ENCODE data around the gene LIMCH1. TPM values are rescaled to one million over a fixed set of nuclear protein-coding genes. Genes with fewer than 3 reads are reported as not detected.
A peak's percentile ranks its signal among the peaks of the same experiment; 100 is the strongest.
"Not testable (repeated sequence)": the region's sequence is repeated elsewhere in the genome, so short reads cannot be mapped to it uniquely, and the experiment has no call there.

Gene LIMCH1
- polyA plus RNA-seq, 3 donors: 93.9 to 111 (median 101) TPM

DNA sequence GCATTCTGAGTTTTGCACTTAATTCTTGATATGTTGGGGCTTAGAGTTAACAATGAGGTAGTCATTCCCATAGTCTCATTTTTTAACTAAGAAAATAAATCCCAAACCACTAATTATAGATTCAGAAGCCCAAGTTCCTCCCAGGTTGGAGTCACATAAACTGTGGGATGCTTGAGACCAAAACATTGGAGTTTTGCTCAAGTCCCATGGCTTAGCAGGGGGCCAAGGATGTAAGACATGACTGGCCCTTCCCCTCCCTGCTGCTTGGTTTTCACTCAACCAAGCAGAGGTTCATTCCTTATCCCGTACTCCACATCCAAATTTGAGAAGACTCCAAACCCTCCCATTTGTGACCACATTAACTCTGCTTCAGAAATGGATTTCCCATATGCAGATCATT is 101.3 kb downstream of the LIMCH1 start:
- no peak for DNase-seq

DNA sequence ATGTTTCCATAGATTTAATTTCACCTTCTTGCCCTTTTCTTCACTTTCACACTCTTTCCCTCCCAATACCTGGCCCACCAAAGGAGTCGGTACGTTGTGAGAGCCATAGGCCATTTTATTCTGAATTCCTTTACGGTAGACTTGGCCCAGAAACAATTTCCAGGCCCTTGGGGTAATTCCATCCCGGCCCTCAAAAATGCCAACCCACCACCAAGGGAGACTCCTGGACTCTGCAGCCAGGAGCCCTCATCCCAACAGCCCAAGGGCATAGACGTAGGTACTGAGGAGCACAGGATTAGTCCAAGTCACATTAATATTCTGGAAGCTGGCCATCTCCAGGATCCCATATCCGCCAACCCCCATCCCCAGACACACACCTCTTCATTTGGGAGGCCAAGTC is 102.9 kb downstream of the LIMCH1 start:
- DNase-seq: no peak

DNA sequence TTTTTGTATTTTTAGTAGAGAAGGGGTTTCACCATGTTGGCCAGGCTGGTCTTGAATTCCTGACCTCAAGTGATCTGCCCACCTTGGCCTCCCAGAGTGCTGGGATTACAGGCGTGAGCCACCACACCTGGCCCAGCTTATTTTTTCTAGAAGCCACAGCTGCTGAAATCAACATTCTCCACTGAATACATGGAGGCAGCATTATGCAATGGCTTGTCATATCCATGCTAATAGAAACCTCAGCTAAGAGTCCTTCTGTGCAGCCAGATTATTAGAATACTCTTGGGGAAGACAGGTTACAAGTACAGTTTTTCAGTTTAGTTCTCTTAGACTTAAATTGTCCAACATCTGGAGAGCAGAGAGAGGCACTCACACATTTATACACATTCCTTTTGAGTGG is 104.8 kb downstream of the LIMCH1 start:
- not testable (repeated sequence) for DNase-seq

DNA sequence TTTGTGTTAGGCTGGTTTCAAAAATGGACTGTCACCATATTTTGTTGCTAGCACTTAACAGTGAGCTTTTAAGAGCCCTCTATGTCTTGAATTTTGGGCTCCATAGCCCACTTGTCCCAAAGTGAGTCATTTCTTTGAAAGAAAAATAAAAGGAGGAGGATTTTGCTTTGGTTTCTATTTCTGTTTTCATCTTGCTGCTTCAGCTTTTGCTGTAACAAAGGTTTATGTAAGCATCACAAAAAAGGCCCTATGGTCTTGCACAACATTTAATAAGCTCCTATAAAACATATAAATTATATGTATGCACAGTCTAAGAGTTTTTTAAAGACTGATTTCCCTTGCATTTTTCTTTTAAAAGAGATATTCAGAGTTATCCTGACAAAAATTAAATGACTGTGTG is 105.4 kb downstream of the LIMCH1 start:
- no peak for DNase-seq

DNA sequence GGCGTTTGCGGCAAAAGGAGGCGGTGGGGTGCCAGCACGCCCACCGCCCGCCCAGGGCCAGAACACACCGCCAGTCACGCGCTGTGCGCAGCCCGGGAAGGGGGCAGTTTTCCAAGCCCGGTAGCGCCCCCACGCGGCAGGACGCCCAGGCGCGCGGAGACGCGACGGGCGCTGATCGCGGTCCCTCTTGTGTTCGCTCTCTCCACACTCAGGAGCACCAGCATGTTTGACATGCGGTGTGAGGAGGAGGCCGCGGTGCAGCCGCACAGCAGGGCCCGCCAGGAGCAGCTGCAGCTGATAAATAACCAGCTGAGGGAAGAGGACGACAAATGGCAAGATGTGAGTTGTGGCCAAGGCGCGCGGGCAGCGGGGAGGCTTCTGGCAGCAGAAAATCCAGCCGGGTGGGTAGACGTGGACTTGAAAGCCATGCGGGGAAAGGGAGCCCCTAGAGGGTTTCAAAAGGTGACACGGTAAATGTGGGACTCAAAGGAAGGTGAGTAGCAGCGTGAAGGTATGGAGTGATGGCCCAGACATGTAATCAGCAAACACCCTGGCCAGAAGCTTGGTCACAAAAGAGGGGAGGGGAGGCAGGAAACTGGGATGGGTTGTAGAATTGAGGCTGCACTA is 106.4 kb downstream of the LIMCH1 start:
- DNase-seq: peak; percentile 75

DNA sequence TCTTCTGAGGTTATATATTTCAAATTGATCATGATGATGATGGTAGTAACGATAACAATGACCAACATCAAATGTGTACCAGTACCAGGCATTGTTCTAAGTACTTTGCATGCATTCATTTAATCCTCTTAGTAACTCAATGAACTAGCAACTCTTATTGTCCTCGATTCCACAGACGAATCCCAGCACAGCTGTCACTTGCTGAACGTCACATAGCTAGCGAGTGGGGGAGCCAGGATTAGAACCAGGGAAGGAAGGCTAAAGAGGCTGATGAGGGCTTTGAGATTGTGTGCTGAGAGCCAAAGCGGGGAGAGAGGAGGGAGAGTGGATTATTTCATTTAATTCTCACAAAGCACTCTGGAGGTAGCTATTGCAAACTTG is 106.9 kb downstream of the LIMCH1 start:
- DNase-seq: no peak

DNA sequence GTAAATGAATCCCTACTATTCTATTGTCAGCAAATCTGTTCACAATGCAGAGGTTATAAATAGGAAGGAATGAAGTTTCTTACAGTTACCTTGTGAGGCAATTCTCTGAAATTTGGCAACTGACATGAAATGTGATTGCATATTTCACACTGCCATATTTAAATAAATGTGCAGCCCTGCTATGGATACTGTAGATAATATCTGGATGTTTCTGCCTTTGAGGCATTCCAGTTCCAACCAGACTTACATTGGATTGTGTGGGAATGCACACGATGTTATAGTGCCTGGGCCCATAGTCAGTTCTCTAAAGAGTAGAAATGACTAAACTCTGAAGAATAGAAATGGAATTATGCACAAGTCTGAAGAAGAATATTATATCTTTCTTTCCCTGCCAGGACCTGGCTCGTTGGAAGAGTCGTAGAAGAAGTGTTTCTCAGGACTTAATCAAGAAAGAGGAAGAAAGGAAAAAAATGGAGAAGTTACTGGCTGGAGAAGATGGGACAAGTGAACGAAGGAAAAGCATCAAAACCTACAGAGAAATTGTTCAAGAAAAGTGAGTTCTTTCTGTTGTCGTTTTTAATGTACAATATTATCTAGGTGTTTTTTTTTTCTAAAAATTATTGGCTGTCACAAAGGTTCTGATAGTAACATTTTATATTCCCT is 107.9 kb downstream of the LIMCH1 start:
- DNase-seq: no peak

DNA sequence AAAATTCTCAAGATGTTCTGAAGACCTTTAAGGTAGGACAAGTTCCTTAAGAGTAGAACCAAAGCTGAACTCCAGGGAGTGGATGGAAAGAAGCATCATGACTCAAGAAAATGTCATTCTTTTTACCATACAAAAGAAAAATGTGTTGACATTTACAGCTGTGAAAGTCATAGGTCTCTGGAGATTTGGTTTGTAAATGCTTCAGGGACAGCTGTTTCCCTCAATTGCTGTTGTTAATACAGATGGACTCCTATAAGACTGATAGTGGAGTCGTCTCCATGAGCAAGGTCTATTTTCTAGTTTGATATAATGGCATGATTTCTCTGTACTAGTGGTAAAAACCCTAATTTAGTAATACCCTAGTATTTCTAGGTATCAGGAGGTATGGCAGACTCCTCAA is 108.9 kb downstream of the LIMCH1 start:
- no peak for DNase-seq

DNA sequence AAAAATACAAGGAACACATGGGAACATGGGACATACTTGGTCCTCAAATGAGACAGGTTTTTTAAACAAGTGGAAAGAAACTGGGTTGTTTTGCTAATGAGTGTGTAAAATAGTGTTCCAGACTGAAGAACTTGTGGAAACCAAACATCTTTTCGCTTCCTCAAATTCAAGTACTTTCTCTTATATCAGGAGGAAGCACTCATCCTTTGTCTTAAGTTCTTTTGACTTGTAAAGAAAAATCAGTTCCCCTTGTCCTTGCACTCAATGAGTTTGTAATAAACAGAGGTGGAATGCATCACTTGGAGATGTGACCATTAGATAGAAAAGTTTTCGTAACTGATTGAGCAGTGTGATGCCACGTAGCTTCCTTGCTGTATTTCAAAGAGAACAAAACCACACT is 109.4 kb downstream of the LIMCH1 start:
- no peak for DNase-seq

DNA sequence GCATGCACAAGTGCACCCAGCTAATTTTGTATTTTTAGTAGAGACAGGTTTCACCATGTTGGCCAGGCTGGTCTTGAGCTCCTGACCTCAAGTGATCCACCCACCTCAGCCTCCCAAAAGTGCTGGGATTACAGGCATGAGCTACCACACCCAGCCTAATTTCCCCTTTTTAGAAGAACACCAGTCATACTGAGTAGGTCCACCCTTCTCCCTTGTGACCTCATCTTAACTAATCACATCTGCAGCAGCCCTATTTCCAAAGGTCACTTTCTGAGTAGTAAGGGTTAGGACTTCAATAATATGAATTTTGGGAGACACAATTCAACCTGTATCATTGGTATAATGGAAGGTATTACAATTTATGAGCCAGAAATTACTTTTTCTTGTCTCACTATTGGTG is 113.2 kb downstream of the LIMCH1 start:
- not testable (repeated sequence) for DNase-seq

DNA sequence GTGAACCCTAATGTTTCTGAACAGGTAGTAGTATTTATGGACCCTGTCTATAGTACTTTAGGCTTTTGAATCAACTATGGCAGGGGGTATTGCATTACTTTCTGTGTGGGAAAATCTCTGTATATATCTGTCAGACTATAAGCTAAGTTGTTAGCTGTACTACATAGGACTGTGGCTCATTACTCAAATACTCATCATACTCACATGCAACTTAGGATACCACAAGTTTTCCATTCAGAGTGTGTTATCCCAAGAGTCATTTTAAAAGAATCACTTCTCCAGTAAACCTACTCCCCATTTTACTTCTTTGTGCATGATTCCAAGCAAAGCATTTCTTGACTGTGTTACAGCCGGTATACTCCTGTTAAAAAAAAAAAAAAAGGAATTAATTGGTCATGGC is 115.0 kb downstream of the LIMCH1 start:
- DNase-seq: no peak

DNA sequence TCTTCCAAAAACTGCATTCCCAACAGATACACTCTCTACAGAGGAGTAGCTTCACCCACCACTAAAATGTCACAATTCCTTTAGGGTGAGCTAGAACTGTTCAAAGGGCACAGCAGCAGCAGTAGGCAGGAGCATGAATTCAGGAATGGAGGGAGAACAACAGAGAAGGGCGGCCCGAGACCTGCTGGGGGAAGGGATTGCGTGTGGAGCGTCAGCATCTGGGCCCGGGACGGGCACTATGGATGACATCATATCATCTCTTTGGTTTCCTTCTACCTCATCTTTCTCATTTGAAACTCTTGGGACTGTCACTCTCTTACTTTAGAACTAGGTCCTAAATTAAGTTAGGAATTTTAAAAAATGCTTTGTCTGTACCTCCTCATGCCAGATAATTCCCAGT is 115.6 kb downstream of the LIMCH1 start:
- no peak for DNase-seq

DNA sequence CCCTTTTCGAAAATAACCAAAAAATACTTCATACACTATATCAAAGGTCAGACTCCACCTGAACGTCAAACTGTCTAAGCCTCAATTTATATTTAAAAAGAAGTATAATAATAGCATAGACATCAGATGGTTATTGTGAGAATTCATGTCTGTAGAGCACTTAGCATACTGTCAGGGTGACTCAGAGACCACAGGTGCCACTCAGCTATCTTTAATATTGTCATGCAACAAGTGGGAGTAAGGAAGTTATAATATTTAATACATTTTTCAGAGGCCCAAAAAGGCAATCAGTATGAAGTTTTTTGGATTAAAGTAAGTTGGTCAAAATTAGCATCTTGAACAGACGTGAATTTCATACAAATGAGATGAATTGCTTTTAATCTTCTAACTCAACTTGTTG is 117.2 kb downstream of the LIMCH1 start:
- DNase-seq: no peak

DNA sequence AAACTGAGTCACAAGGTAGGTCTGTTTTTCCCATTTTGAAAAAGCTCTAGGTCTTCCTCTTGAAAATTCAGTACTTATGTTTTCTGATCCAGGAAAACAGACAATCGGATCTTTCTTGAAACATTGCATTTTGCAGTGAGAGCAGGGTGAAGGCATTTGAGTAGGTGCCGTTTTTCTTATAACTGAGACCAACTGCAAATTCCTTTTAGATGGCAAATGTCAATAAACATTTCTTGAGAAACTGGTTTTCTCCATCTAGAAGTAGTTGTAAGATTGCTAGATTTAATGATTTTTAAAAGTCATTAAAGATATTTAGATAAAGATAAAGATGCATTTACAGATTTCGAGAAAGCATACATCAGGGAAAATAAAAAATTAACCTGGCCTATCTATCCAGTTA is 118.1 kb downstream of the LIMCH1 start:
- DNase-seq: no peak

DNA sequence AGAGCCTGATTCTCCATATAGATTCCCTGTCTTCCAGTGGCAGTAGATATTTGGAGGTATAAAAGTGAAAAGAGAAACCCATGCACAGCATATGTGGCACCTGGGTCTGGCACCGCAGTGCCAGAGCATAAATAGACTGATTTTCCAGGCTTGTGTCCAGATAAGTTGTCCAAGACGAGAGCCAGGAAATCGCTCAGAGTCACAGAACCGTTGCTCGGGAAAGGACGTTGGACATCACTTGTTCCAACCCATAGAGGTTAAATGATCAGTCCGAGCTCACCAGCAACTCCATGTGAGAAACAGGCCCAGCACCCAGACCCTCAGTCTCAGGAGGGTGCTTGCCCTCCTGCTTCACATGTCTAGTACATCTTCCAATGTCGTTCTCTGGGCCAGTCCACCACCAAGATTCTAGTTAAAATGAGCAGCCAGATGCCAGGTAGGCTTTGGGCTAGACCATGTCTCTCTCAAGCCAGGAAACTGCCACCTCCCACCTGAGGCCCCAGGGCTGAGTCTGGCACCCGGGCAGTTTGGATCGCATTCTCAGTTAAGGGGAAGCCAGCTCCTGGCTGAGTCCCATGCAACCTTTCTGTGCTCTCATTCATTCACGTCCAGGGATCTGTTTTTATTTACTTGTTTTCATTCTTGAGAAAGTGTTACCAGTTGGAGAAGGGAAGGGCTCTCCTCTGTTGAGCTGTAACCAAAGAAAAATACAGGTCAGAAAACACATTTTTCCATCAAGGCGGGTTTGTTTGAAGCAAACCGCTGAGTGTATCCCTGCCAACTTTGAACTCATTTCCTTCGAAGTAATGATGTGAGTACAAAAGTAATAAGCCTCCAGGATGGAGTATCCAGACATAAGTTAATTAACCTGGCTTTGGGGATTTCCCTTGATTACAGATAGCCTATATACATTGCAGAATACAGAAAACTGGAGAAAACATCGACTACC is 118.9 kb downstream of the LIMCH1 start:
- DNase-seq: no peak

DNA sequence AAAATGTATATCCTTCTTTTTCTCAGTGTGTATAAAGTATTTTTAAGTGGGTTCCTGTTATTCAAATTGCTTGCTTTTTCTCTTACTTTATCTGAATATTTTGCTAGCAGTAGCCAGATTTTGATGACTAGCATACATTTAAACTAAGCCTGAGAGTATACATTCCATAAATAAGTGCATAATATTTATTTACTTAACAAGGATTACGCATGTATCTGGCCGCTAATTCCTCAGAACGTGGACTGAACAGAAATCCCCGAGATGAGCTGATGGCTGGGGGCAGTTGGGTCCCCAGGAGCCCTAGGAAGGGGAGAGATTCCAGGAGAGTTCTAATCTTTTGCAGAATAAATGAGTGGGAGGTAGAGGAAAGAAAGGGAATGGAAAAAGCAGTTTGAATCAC is 119.6 kb downstream of the LIMCH1 start:
- no peak for DNase-seq

DNA sequence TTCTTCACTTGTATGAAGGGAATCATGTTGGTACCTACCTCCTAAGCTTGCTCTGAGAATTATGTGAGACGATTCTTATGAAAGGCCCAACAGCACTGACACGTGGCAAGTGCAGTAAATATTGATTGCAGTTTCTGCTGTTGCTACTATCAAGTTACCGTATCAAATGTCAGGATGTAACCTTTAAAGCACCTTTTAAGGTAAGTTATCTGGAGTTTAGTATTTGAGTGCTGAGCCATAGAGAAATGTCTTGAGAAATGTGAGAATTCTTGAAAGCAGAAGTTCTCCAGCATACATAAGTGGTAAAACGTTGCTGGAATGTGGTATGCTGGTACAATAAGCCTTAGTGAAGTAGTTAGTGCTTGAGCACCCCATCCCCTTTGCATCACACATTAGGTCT is 120.2 kb downstream of the LIMCH1 start:
- DNase-seq: no peak

DNA sequence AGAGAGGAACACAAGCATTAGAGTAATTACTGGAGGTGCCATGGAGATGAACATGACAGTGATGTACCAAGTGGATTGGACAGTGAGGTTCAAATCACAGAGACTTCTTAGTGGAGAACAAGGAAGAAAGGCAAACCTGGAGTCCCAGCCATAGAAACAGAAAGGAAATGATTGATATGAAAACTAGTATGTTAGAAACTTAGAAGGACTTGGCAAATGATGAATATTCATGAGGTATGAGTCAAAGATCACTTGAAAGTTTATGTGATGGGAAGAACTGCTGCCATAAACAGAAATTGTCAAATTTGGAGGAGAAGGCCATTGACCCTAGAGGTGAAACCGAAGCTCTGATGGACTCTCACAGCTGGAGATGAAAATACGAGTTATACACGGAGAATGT is 122.4 kb downstream of the LIMCH1 start:
- DNase-seq: no peak

DNA sequence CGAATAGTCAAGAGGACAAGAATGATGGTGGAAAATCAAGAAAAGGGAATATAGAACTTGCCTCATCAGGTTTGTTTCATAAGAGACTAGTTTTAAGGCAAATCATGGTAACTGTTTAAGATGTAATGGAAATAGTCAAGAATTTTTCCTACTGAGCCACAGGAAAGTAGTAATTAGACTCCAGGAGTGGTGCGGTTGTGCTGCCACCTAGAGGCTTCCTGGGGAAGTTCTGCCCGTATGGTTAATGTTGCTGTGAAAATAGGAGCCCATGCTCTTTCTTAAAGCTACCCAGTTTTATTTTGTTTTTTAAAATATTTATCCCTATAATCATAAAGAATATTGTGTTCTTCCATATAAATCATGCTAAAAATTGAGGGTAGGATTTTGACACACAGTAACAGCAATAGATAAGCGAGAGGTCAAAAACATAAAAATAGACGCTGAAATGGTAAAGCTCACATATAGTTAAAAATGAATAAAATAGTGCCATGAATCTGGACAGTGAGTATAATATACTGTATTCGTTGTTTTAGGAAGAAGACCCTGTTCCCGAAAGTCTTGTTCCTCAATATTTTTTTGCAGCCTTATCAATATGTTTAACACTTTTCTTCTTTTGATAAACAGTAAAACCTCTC is 123.6 kb downstream of the LIMCH1 start:
- peak; percentile 55 for DNase-seq

DNA sequence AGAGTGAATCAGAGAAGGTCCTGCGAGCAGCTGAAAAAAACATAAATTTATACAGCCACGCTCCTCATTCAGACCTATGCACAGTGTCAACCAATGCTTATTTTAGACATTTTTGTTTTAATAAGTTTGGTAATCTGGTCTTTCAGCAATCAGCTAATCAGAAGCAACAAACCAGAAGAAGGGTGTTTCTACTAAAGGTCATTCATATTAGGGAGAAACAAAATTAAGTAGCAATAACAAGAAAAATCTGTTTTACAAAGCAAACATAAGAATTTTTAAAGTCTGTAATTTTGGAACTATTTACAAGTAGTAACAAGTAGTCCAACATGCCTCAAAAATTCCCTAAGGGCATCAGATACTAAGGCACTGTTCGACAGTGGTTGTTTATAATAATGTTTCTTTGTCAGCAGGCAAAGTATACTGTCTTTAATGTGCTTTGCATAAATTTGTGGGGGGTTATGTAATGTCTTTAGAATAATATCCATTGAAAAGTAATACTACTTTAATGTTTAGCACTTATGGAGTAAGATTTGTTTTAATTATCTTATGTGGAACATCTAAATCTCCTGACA is 127.8 kb downstream of the LIMCH1 start:
- DNase-seq: no peak

DNA sequence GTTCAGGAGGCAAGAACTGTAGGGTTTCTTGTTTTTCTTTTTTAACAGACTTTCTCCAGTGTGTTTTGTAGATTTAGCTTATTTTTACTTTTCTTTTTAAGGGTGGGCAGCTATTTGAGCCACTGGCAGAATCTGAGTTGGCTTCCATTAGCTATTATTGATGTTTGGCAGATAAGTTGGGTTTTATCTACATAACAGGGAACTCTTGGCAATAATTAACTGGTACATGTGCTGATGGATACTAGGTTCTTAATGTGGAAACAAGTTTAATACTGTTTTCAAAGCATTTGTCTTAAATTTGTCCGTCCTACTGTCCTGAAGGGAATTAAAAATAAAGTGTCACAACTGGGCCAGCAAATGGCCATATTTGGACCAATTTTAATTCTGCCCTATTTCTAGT is 130.1 kb downstream of the LIMCH1 start:
- no peak for DNase-seq

DNA sequence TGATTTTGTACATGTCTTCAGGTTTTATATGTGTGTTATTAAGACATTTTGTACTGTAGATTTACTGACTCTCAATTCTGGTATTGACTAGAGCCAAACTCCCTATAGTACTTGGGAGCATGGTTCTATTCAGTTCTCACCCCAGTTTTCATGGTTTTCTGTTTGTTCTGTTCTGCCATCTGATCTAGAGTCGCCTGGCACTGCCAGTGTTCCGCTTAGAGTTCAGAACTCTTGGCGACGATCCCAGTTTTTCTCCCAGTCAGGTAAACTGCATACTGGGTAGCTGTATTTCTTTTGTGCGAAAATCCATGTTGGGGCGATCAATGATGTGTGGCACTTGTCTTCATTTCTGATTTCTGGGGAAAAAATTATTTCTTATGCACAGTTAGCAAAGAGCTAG is 132.6 kb downstream of the LIMCH1 start:
- no peak for DNase-seq

Measured in renal pelvis (tissue), 4 donors.